Upper lobe of left lung (tissue), 6 donors: Measurements from ENCODE around the gene NDUFA11. TPM values are rescaled to one million over a fixed set of nuclear protein-coding genes. Genes with fewer than 3 reads are reported as not detected.

Source experiments
- ATAC-seq, 2 donors: fragments of 200-7000 bp; cut with Tn5 transposase; one replicate each; pipeline ENCODE4 v1.9.1; 2022; ENCODE audit warnings: mild to moderate bottlenecking in 2 of 2, moderate library complexity in 2 of 2; ENCODE audit not compliant: low FRiP score in 2 of 2
- DNase-seq, 2 donors: peaks; one replicate each; pipeline ENCODE4 v3.0.0-alpha.2; 2019 to 2020
- H3K27ac ChIP-seq, 4 donors: fragments of 200-600 bp; sonication (generic); one replicate each; pipeline ENCODE4 v1.5.1; 2016 to 2019
- H3K27me3 ChIP-seq, 4 donors: fragments of 200-600 bp; sonication (generic); one replicate each; pipeline ENCODE4 v1.5.1; 2017 to 2019
- H3K36me3 ChIP-seq, 4 donors: fragments of 200-600 bp; sonication (generic); one replicate each; pipeline ENCODE4 v1.5.1; 2016 to 2019
- H3K4me1 ChIP-seq, 4 donors: fragments of 200-600 bp; sonication (generic); one replicate each; pipeline ENCODE4 v1.5.1; 2018 to 2019
- H3K4me3 ChIP-seq, 4 donors: fragments of 200-600 bp; sonication (generic); one replicate each; pipeline ENCODE4 v1.5.1; 2017 to 2019; ENCODE audit warnings: mild to moderate bottlenecking in 2 of 4, moderate library complexity in 1 of 4
- H3K9me3 ChIP-seq, 4 donors: fragments of 200-600 bp; sonication (generic); one replicate each; pipeline ENCODE4 v1.5.1; 2018 to 2019
- CTCF ChIP-seq, 6 experiments: fragments of 450-650 bp in 4 of 6; fragments of 200-600 bp in 2 of 6; sonication (generic) in 2 of 6; IDR thresholded peaks; one replicate each; pipeline ENCODE4 v1.5.1; 2016 to 2019; ENCODE audit warnings: antibody characterized with exemption in 6 of 6
- EP300 ChIP-seq, 4 donors: sonication (generic); formaldehyde crosslinking; IDR thresholded peaks; one replicate each; pipeline ENCODE4 v1.5.1; 2017; ENCODE audit warnings: antibody characterized with exemption in 4 of 4, control low read depth in 2 of 4
- POLR2A ChIP-seq, 4 donors: fragments of 450-650 bp; IDR thresholded peaks; one replicate each; pipeline ENCODE4 v1.5.1; 2016 to 2017; ENCODE audit warnings: antibody characterized with exemption in 4 of 4, mild to moderate bottlenecking in 2 of 4
- POLR2AphosphoS5 ChIP-seq, 2 donors: sonication (generic); formaldehyde crosslinking; IDR thresholded peaks; one replicate each; pipeline ENCODE4 v1.5.1; 2017; ENCODE audit warnings: antibody characterized with exemption in 2 of 2
- WGBS, 2 donors: methylation state at CpG; one replicate each; pipeline ENCODE4 v1.1.5; 2017 to 2018; 5-methylcytosine and 5-hydroxymethylcytosine counted together
- total RNA-seq, 6 donors: library from RNA; depleted of rRNA in 4 of 6; stranded (reverse); fragments of >200 nt in 4 of 6; gene quantifications; one replicate each; pipeline versions ENCODE4 v1.1.0 to v1.2.1, GENCODE V29; 2016 to 2021
- donor health status: DM: no; HTN: no; CAD: no; lungs with moderate emphysema.
- donor health status: DM: no; HTN: yes; CAD: no; lungs with severe emphysema.

NDUFA11 gene
- total RNA-seq, 6 donors from 2014 or later, result 87.3 to 238 (median 157) TPM

- no peak for DNase-seq
- ATAC-seq, result no peak
- Histone ChIP-seq H3K27me3 (no peaks in the 10 kb centered on the region), H3K9me3 (no peaks in the 10 kb centered on the region), H3K4me3 (no peak overlapping the region), H3K4me1 (peaks cover 6 to 24% (median 20%) of the 10 kb centered on the region in 4 donors), H3K27ac (no peak overlapping the region), H3K36me3 (peaks cover 4 to 47% (median 24%) of the 10 kb centered on the region in 4 donors)
- 79 to 85% methylated on average over 1 of the region's 1 CpG for WGBS, 2 donors
- TF ChIP-seq POLR2A (IDR thresholded peaks at IDR 0.05), result no peak
- no peak for TF ChIP-seq POLR2AphosphoS5 (IDR thresholded peaks at IDR 0.05)
- no peak for TF ChIP-seq CTCF (IDR thresholded peaks at IDR 0.05)
- TF ChIP-seq EP300 (IDR thresholded peaks at IDR 0.05), result no peak
These were observed 7.8 kb upstream of the NDUFA11 start for GRCh38 chr19:5911366-5911765.

GRCh38 chr19:5910638-5910907 is 7.0 kb upstream of the NDUFA11 start:
- DNase-seq (no peak), ATAC-seq (no peak)
- Histone ChIP-seq H3K27ac (no peak overlapping the region), H3K9me3 (no peaks in the 10 kb centered on the region), H3K27me3 (no peaks in the 10 kb centered on the region), H3K4me1 (peaks cover 12 to 31% (median 24%) of the 10 kb centered on the region in 4 donors), H3K4me3 (no peak overlapping the region), H3K36me3 (peaks cover 4 to 39% (median 16%) of the 10 kb centered on the region in 4 donors)
- no peak for TF ChIP-seq POLR2A (IDR thresholded peaks at IDR 0.05)
- no peak for TF ChIP-seq EP300 (IDR thresholded peaks at IDR 0.05)
- TF ChIP-seq POLR2AphosphoS5 (IDR thresholded peaks at IDR 0.05), result no peak
- no peak for TF ChIP-seq CTCF (IDR thresholded peaks at IDR 0.05)
- 75 to 95% methylated on average over 1 of the region's 1 CpG for WGBS, 2 donors

GRCh38 chr19:5908773-5909442 is 5.3 kb upstream of the NDUFA11 start:
- Histone ChIP-seq H3K9me3 (no peaks in the 10 kb centered on the region), H3K4me3 (no peak overlapping the region), H3K27me3 (no peaks in the 10 kb centered on the region), H3K27ac (no peak overlapping the region), H3K36me3 (peaks cover 4 to 27% (median 12%) of the 10 kb centered on the region in 4 donors), H3K4me1 (peaks cover 11 to 20% (median 13%) of the 10 kb centered on the region in 4 donors)
- WGBS, 2 donors, result 76 to 82% methylated on average over 3 to 5 of the region's 14 CpGs
- DNase-seq (peak in 1 of 2 donors; percentile 74), ATAC-seq (no peak)
- TF ChIP-seq EP300 (IDR thresholded peaks at IDR 0.05) (no peak), POLR2AphosphoS5 (IDR thresholded peaks at IDR 0.05) (no peak), CTCF (IDR thresholded peaks at IDR 0.05) (no peak), POLR2A (IDR thresholded peaks at IDR 0.05) (no peak)

GRCh38 chr19:5907241-5907640 is 3.7 kb upstream of the NDUFA11 start:
- H3K4me1 ChIP-seq, result peaks cover 18 to 25% (median 19%) of the 10 kb centered on the region in 4 donors

More at GRCh38 chr19:5907241-5907640, 3.7 kb upstream of the NDUFA11 start:
- Histone ChIP-seq H3K36me3 (peaks cover 4 to 27% (median 12%) of the 10 kb centered on the region in 4 donors), H3K9me3 (no peaks in the 10 kb centered on the region), H3K27me3 (no peaks in the 10 kb centered on the region), H3K4me3 (no peak overlapping the region), H3K27ac (no peak overlapping the region)
- DNase-seq (no peak), ATAC-seq (no peak)
- WGBS, 2 donors, result 69 to 74% methylated on average over 3 to 5 of the region's 5 CpGs
- TF ChIP-seq CTCF (IDR thresholded peaks at IDR 0.05) (no peak), POLR2A (IDR thresholded peaks at IDR 0.05) (no peak), EP300 (IDR thresholded peaks at IDR 0.05) (no peak), POLR2AphosphoS5 (IDR thresholded peaks at IDR 0.05) (no peak)
